HG02678 (cell line): ENCODE data around the gene GAS6.
"Not testable (repeated sequence)": the region's sequence is repeated elsewhere in the genome, so short reads cannot be mapped to it uniquely, and the experiment has no call there.

ENCODE experiments used
- ATAC-seq: cut with Tn5 transposase; IDR thresholded peaks from one replicate; pipeline ENCODE4 v1.9.1; 2021; ENCODE audit warnings: mild to moderate bottlenecking, moderate library complexity; ENCODE audit not compliant: unreplicated experiment

The GAS6 gene

GRCh38 chr13:113874579-113875428 is 10.9 kb upstream of the GAS6 start:
- ATAC-seq, result no peak

GRCh38 chr13:113874177-113874576 is 10.3 kb upstream of the GAS6 start:
- no peak for ATAC-seq

GRCh38 chr13:113869263-113869662 is 5.4 kb upstream of the GAS6 start:
- no peak for ATAC-seq

GRCh38 chr13:113867913-113868312 is 4.0 kb upstream of the GAS6 start:
- ATAC-seq, result not testable (repeated sequence)

- ATAC-seq, result no peak
Measured at GRCh38 chr13:113865427-113865826, 1.6 kb upstream of the GAS6 start.

- ATAC-seq, result no peak
Measured at GRCh38 chr13:113864273-113864890, 506 bp upstream of the GAS6 start.

GRCh38 chr13:113862931-113863523 is 849 bp downstream of the GAS6 start:
- no peak for ATAC-seq

- no peak for ATAC-seq
Measured at GRCh38 chr13:113862191-113862930, 1.5 kb downstream of the GAS6 start.

- ATAC-seq, result no peak
Measured at GRCh38 chr13:113861433-113862030, 2.3 kb downstream of the GAS6 start.

- no peak for ATAC-seq
Measured at GRCh38 chr13:113860665-113861432, 3.0 kb downstream of the GAS6 start.

GRCh38 chr13:113860051-113860664 is 3.7 kb downstream of the GAS6 start:
- no peak for ATAC-seq

GRCh38 chr13:113859311-113860050 is 4.4 kb downstream of the GAS6 start:
- no peak for ATAC-seq

GRCh38 chr13:113857531-113858195 is 6.2 kb downstream of the GAS6 start:
- no peak for ATAC-seq

GRCh38 chr13:113856716-113857065 is 7.2 kb downstream of the GAS6 start:
- ATAC-seq, result no peak

GRCh38 chr13:113855931-113856715 is 7.8 kb downstream of the GAS6 start:
- ATAC-seq, result no peak

- no peak for ATAC-seq
Measured at GRCh38 chr13:113855012-113855921, 8.6 kb downstream of the GAS6 start.
